ENCODE results near the gene CRYBG1. TPM values are rescaled to one million over a fixed set of nuclear protein-coding genes. Genes with fewer than 3 reads are reported as not detected.
A peak's percentile ranks its signal among the peaks of the same experiment; 100 is the strongest.
"Not testable (repeated sequence)": the region's sequence is repeated elsewhere in the genome, so short reads cannot be mapped to it uniquely, and the experiment has no call there.

Gene CRYBG1
- total RNA-seq, 2 donors from 2014 or later, result 37.4 to 50.7 TPM

DNA sequence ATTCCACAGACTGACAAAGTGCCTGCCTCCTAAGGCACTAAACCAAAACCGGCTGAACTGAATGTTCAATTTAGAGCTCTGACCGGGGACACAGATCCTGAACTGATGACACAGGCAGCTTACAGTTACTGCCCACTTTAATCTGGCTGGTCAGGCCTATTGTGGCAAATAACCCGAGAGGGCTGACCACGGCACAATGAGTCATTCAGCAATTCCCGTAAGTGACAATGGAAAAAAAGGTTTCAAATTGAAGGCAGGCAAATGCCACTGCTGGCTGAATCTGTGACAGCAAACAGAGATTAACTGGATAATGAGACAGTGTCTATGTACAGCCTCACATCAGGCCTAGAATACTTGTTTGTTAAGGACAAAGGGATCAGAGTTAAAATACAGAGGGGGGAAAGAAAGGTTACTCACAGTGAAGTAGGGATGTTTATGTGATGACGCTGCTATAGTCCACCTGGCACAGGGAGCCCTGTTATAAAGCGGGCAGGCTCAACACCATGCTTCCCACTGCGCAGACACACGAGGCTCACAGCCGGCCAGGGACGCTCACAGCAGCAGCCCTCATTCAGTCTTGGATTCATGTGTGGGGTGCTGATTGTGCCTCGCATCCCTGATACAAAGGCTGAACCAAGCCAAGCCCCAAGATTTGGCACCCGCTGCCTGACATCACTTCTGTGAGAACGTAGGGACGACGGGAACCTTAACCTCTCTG lies 214.4 kb downstream of the CRYBG1 start:
- H3K9me3 Mint-ChIP-seq, result no peaks in the 10 kb centered on the region
- H3K27me3 Mint-ChIP-seq (ENCODE audit: low read depth), result no peaks in the 10 kb centered on the region
- no peak overlapping the region for H3K4me3 Mint-ChIP-seq
- peaks cover 0 to 4% of the 10 kb centered on the region in 2 donors for H3K36me3 Mint-ChIP-seq (ENCODE audit: insufficient read depth in 2 of 2)
- H3K27ac Mint-ChIP-seq, result peak overlapping the region; percentile 82
- peaks cover 6% of the 10 kb centered on the region for H3K4me1 Mint-ChIP-seq (ENCODE audit: low read depth)
- ATAC-seq (replicated peaks in 1 of 2) (peak; percentile 20 to 54), DNase-seq (no peak)

DNA sequence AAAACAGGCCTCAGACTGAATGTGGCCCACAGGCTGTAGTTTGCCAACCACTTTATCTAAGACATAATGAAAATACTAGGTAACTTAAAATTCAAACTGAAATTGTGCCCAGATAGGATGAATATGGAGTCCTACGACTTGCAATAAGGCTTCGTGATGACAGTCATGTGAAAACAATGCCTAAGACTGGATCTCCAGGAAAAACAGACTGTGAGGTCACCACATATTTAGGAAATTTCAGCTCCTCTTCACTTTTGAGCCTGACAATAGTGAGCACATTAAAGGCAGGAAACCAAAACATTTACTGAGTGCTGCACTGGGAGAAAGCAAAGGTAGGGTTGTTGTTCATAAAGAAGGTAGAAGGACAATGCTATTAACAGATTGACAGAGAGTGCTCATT lies 218.8 kb downstream of the CRYBG1 start:
- DNase-seq (no peak), ATAC-seq (replicated peaks in 1 of 2) (no peak)
- Mint-ChIP-seq H3K9me3 (no peaks in the 10 kb centered on the region), H3K27me3 (ENCODE audit: low read depth) (no peaks in the 10 kb centered on the region), H3K4me1 (ENCODE audit: low read depth) (no peaks in the 10 kb centered on the region), H3K36me3 (ENCODE audit: insufficient read depth in 2 of 2) (no peaks in the 10 kb centered on the region), H3K4me3 (no peak overlapping the region), H3K27ac (no peak overlapping the region)

DNA sequence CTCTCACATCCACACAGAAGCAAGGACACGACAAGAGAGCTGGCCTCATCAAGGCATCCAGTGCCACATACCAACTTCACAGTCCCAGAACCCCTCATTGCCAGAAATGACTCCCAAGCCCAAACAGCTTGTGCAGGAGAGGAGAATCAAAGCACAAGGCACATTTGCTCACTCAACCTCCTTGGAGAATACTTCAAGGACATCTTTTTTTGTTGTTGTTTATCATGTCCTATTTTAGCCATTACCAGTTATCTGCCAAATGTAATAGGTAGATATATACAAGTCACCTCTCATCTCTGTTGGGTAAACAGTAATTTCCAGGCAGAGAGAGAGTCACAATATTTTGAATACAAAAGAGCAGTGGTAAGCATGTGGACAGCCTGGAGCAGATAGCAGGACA lies 221.0 kb downstream of the CRYBG1 start:
- Mint-ChIP-seq H3K4me3 (no peak overlapping the region), H3K9me3 (no peaks in the 10 kb centered on the region), H3K27ac (no peak overlapping the region), H3K27me3 (ENCODE audit: low read depth) (no peaks in the 10 kb centered on the region), H3K36me3 (ENCODE audit: insufficient read depth in 2 of 2) (no peaks in the 10 kb centered on the region), H3K4me1 (ENCODE audit: low read depth) (no peaks in the 10 kb centered on the region)
- DNase-seq (no peak), ATAC-seq (replicated peaks in 1 of 2) (no peak)

DNA sequence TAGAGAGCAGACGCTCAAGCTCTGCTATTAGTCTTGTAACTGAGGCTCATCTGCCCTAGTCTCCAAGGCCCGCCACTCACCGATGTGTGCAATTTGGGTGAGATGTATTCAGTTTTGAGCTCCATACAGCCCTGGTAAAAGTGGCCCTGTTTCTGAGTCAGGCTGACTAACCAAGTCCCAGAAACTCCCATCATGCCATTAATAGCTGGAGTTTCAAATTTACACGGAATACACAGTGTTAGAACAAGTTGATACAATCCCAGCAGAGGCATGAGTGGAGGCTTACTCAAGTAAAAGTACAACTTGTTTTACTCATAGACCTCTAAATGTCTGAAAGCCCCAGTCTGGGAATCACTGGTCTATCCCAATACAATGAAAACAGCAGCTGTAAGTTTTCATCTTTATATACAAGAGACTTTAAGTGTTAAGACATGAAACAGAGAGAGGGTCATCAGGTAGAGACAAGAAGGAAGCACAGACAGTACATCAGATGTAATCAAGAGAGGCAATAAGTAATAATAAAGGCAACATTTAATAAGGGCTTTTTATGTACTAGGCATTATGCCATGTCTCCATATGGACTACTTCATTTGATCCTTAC lies 226.4 kb downstream of the CRYBG1 start:
- H3K4me1 Mint-ChIP-seq (ENCODE audit: low read depth), result peaks cover 12% of the 10 kb centered on the region
- no peak overlapping the region for H3K4me3 Mint-ChIP-seq
- DNase-seq (no peak), ATAC-seq (replicated peaks in 1 of 2) (peak in 1 of 2 donors; percentile 77)
- no peaks in the 10 kb centered on the region for H3K9me3 Mint-ChIP-seq
- peak overlapping the region; percentile 68 for H3K27ac Mint-ChIP-seq
- no peaks in the 10 kb centered on the region for H3K27me3 Mint-ChIP-seq (ENCODE audit: low read depth)
- H3K36me3 Mint-ChIP-seq (ENCODE audit: insufficient read depth in 2 of 2), result no peaks in the 10 kb centered on the region

DNA sequence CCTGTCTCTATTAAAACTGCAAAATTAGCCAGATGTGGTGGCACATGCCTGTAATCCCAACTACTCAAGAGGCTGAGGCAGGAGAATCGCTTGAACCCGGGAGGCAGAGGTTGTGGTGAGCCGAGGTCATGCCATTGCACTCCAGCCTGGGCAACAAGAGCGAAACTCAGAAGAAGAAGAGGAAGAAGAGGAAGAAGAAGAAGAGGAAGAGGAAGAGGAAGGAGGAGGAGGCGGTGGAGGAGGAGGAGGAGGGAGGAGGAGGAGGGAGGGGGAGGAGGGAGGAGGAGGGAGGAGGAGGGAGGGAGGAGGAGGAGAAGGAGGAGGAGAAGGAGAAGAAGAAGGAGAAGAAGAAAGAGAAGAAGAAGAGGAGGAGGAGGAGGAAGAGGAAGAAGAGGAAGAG lies 228.4 kb downstream of the CRYBG1 start:
- ATAC-seq (replicated peaks in 1 of 2); H3K27ac Mint-ChIP-seq; H3K4me3 Mint-ChIP-seq; H3K27me3 Mint-ChIP-seq (ENCODE audit: low read depth); DNase-seq; H3K9me3 Mint-ChIP-seq; H3K36me3 Mint-ChIP-seq (ENCODE audit: insufficient read depth in 2 of 2): not testable (repeated sequence)
- peaks cover 12% of the 10 kb centered on the region for H3K4me1 Mint-ChIP-seq (ENCODE audit: low read depth)

DNA sequence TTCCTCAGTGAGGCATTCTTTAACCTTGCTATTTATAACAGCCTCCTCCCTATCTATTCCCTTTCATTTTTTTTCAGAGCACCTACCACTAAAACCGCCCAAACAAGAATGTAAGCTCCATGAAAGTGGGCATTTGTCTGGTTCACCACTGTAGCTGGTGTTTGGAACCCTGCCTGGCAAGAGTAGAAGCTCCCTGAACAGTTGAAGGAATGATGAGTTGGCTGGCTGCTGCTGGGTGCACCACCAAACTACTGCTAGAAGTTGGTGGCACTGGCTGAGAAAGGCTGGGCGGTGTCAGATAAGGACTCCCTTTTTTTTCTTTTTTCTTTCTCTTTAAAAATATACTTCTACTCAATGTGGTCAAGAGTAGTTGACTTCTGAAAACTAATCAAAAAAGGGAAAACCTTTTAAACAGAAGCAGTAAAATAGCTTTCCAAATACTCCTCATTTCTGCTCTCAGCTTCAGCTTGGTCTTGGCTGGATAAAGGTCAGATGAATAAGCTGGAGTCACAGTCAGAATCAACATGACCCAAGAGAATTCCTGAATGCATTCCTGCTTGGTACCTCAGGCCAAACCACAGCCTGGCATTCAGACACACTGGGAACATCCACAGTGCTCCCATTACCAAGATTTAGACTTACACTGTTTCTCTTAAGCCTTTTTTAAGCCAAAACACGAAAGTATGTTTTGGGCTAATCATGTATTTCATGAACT lies 230.8 kb downstream of the CRYBG1 start:
- no peak overlapping the region for H3K4me3 Mint-ChIP-seq
- H3K27ac Mint-ChIP-seq, result no peak overlapping the region
- no peaks in the 10 kb centered on the region for H3K27me3 Mint-ChIP-seq (ENCODE audit: low read depth)
- H3K4me1 Mint-ChIP-seq (ENCODE audit: low read depth), result peaks cover 12% of the 10 kb centered on the region
- DNase-seq (no peak), ATAC-seq (replicated peaks in 1 of 2) (no peak)
- no peaks in the 10 kb centered on the region for H3K36me3 Mint-ChIP-seq (ENCODE audit: insufficient read depth in 2 of 2)
- H3K9me3 Mint-ChIP-seq, result no peaks in the 10 kb centered on the region

DNA sequence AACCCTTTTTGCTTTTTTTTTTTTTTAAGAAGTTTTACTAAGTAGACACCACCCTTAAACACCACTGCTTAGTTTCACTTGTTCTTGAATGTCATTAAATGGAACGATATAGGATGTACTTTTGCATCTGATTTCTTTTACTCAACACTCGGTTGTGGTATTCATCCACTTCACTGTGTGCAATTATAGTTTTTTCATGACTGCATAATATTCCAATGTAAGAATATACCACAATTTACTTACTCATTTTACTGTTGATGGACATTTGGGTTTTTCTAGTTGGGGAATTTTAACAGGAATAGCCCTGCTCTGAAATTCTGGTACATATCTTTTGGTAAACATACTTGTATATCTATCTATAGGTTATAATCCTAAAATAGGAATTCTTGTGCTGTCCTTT lies 238.9 kb downstream of the CRYBG1 start:
- no peaks in the 10 kb centered on the region for H3K27me3 Mint-ChIP-seq (ENCODE audit: low read depth)
- H3K4me1 Mint-ChIP-seq (ENCODE audit: low read depth), result no peaks in the 10 kb centered on the region
- H3K4me3 Mint-ChIP-seq, result no peak overlapping the region
- no peak for ATAC-seq (replicated peaks in 1 of 2)
- DNase-seq, result no peak
- peaks cover 0 to 1% of the 10 kb centered on the region in 2 donors for H3K9me3 Mint-ChIP-seq
- no peak overlapping the region for H3K27ac Mint-ChIP-seq
- peaks cover 2 to 7% of the 10 kb centered on the region in 2 donors for H3K36me3 Mint-ChIP-seq (ENCODE audit: insufficient read depth in 2 of 2)

DNA sequence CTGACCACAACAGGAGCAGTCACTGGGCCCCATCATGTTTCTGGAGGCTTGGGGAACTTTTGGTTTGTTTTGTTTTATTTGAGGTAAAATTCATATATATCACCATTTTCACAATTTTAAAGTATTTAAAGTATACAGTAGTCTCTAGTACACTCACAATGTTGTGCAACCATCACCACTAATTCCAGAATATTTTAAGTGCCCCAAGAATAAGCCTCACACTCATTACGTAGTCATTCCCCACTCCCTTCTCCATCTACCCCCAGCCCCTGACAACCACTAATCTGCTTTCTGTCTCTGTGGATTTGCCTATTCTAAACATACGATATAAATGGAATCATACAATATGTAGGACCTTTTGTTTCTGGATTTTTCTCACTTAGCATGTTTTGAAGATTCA lies 239.8 kb downstream of the CRYBG1 start:
- no peak overlapping the region for H3K4me3 Mint-ChIP-seq
- ATAC-seq (replicated peaks in 1 of 2), result no peak
- no peak for DNase-seq
- H3K27ac Mint-ChIP-seq, result no peak overlapping the region
- peaks cover 0 to 1% of the 10 kb centered on the region in 2 donors for H3K9me3 Mint-ChIP-seq
- no peaks in the 10 kb centered on the region for H3K27me3 Mint-ChIP-seq (ENCODE audit: low read depth)
- peaks cover 2 to 7% of the 10 kb centered on the region in 2 donors for H3K36me3 Mint-ChIP-seq (ENCODE audit: insufficient read depth in 2 of 2)
- H3K4me1 Mint-ChIP-seq (ENCODE audit: low read depth), result no peaks in the 10 kb centered on the region

DNA sequence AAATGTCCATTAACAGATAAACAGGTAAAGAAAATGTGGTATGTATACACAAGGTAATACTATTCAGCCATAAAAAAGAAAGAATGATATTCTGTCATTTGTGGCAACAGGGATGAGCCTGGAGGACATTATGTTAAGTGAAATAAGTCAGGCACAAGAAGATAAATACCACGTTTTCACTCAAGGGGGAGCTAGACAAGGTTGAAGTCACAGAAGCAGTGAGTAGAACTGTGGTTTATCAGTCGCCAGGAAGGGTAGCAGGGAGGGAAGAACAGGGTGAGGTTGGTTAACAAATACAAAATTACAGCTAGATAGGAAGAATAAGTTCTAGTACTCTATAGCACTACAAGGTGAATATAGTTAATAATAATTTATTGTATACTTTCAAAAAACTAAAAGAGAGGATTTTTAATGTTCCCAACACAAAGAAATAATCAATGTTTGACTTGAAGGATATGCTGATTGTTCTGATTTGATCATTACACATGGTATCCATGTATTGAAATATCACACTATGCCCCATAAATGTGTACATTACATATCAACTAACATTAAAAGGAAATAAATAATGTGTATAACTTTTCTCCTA lies 247.7 kb downstream of the CRYBG1 start:
- peaks cover 9% of the 10 kb centered on the region for H3K4me1 Mint-ChIP-seq (ENCODE audit: low read depth)
- H3K9me3 Mint-ChIP-seq, result no peaks in the 10 kb centered on the region
- H3K36me3 Mint-ChIP-seq (ENCODE audit: insufficient read depth in 2 of 2), result peaks cover 0 to 2% of the 10 kb centered on the region in 2 donors
- no peak overlapping the region for H3K4me3 Mint-ChIP-seq
- peak; percentile 21 to 40 for DNase-seq
- no peak overlapping the region for H3K27ac Mint-ChIP-seq
- peak; percentile 72 to 75 for ATAC-seq (replicated peaks in 1 of 2)
- no peaks in the 10 kb centered on the region for H3K27me3 Mint-ChIP-seq (ENCODE audit: low read depth)

DNA sequence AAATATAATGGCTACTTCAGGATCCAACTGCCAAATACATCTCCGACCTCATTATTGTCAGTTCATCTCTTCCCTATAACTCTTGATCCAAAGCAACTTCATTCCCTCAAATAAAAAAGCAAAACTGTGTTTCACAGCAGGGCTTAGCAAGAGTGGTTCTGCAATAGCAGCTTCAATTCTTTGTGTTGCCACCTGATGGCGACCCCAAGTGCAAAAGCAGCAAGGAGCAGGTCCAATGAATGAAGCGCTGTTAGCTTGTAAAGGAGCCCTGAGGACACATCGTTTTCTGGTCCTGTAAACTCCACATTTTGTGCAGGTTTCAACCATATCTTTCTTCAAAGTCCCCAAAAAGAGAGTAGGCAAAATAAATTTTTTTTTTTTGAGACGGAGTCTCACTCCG lies 249.2 kb downstream of the CRYBG1 start:
- Mint-ChIP-seq H3K9me3 (no peaks in the 10 kb centered on the region), H3K27me3 (ENCODE audit: low read depth) (no peaks in the 10 kb centered on the region), H3K27ac (no peak overlapping the region), H3K36me3 (ENCODE audit: insufficient read depth in 2 of 2) (peaks cover 0 to 4% of the 10 kb centered on the region in 2 donors), H3K4me3 (no peak overlapping the region), H3K4me1 (ENCODE audit: low read depth) (peaks cover 24% of the 10 kb centered on the region)
- ATAC-seq (replicated peaks in 1 of 2) (no peak), DNase-seq (peak in 1 of 2 donors; percentile 14)

DNA sequence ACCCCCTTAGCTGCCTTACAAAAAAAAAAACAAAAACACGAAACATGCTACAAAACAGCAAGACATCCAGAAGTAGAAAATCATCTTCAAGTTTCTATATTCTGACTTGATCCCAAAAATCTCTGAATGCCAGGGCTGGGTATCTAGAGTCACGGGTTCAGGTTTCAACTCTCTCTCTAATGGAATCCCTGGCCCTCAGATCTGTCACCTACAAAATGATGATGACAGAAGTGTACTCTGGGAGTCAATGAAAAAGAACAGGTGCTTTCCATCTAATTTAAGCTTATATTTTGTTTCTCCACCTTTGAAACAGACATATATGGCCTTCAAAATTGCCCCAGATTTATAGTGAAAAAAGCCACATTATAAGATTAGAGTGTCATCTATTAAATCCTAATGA lies 250.5 kb downstream of the CRYBG1 start:
- Mint-ChIP-seq H3K9me3 (no peaks in the 10 kb centered on the region), H3K4me1 (ENCODE audit: low read depth) (peaks cover 24% of the 10 kb centered on the region), H3K27me3 (ENCODE audit: low read depth) (no peaks in the 10 kb centered on the region), H3K36me3 (ENCODE audit: insufficient read depth in 2 of 2) (peaks cover 0 to 4% of the 10 kb centered on the region in 2 donors), H3K27ac (no peak overlapping the region), H3K4me3 (no peak overlapping the region)
- no peak for ATAC-seq (replicated peaks in 1 of 2)
- DNase-seq, result no peak

DNA sequence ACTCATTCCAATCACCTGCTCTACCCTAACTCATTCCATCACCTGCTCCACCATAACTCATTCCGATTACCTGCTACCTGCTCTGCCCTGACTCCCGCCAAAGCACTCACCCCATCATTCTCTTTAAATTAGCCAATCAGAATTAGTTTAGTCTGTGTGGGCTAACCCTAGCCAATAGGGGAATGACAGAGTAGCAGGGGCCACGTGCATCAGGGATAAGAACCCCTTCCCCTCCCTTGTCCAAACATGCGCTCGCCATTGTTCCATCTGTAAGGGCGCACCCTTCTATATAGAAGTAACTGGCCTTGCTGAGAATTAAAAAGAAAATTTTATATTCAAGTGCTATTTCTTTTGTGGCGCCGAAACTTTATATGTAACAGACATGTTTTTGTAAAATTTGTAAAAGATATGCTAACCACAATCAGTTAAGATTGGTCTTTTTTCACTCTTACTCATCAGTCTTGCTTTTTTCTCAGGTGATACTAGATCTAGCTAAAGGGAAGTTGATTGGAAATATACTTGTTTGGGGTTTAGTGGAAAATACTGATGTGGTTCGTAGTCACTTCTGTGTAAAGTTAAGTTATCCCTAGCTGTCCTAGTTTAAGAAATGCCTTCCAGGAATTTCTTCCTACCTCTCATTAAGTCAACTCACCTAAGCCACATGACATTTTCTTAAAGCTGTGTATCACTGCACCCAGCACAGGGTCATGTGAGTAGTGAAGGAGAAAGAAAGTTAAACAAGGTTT lies 252.3 kb downstream of the CRYBG1 start:
- peaks cover 0 to 3% of the 10 kb centered on the region in 2 donors for H3K36me3 Mint-ChIP-seq (ENCODE audit: insufficient read depth in 2 of 2)
- peaks cover 24% of the 10 kb centered on the region for H3K4me1 Mint-ChIP-seq (ENCODE audit: low read depth)
- DNase-seq (no peak), ATAC-seq (replicated peaks in 1 of 2) (peak; percentile 71 to 72)
- peak overlapping the region; percentile 11 to 42 for H3K4me3 Mint-ChIP-seq
- H3K27ac Mint-ChIP-seq, result peak overlapping the region; percentile 18
- no peaks in the 10 kb centered on the region for H3K27me3 Mint-ChIP-seq (ENCODE audit: low read depth)
- no peaks in the 10 kb centered on the region for H3K9me3 Mint-ChIP-seq

All from activated T-cell treated with anti-CD3 and anti-CD28 coated beads, Interleukin-2, amount 50 U/mL, for 72 hours (primary cell).